Measurements from ENCODE around the gene LDLRAD2. TPM values are rescaled to one million over a fixed set of nuclear protein-coding genes. Genes with fewer than 3 reads are reported as not detected.
"Not testable (repeated sequence)": the region's sequence is repeated elsewhere in the genome, so short reads cannot be mapped to it uniquely, and the experiment has no call there.

LDLRAD2 gene
- total RNA-seq, 1 experiment from 2014 or later, result not detected

DNA sequence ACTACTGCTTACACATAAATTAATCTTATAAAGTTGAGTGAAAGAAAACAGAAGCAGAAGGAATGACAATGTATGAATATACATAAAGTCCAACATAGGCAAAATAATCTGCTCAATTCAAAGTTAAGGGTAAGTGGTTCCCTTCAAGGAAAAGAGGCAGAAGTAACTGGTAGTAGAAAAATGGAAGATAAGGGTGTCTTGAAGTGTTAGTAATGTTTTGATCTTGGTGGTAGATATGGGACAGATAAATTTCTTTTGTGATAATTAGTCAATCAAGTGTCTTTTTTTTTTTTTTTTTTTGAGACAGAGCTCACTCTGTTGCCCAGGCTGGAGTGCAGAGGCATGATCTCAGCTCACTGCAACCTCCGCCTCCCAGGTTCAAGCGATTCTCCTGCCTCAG, 41.9 kb upstream of the LDLRAD2 start:
- intact Hi-C loops (cut with micrococcal nuclease), result no loop called here
- DNase-seq (no peak), ATAC-seq (no peak)
- Histone ChIP-seq H4K20me1 (ENCODE audit: low read length) (peaks cover 2% of the 10 kb centered on the region; the same call in 1 of the 2 replicates), H3K79me2 (ENCODE audit: low read length) (peaks cover 98% of the 10 kb centered on the region), H2AFZ (ENCODE audit: low read length) (no peak overlapping the region), H3K27ac (ENCODE audit: low read length) (no peak overlapping the region), H3K36me3 (ENCODE audit: low read depth, low read length) (no peaks in the 10 kb centered on the region), H3K27me3 (ENCODE audit: low read length) (no peaks in the 10 kb centered on the region), H3K9me3 (ENCODE audit: low read length) (no peaks in the 10 kb centered on the region), H3K4me2 (ENCODE audit: low read length) (no peak overlapping the region), H3K4me1 (ENCODE audit: insufficient read depth, low read length) (peaks cover 10% of the 10 kb centered on the region), H3K9me2 (replicated peaks; ENCODE audit: low read length) (no peaks in the 10 kb centered on the region), H3K4me3 (ENCODE audit: low read length) (no peak overlapping the region), H3F3A (ENCODE audit: low read length, unreplicated experiment) (no peaks in the 10 kb centered on the region), H3K9ac (ENCODE audit: low read length) (no peak overlapping the region)
- TF ChIP-seq EZH2phosphoT487 (IDR thresholded peaks at IDR 0.05; ENCODE audit: borderline replicate concordance, low read length) (no peak), EZH2 (IDR thresholded peaks at IDR 0.05; ENCODE audit: low read length, unreplicated experiment) (no peak)
- TF ChIP-seq, protein P1, sequence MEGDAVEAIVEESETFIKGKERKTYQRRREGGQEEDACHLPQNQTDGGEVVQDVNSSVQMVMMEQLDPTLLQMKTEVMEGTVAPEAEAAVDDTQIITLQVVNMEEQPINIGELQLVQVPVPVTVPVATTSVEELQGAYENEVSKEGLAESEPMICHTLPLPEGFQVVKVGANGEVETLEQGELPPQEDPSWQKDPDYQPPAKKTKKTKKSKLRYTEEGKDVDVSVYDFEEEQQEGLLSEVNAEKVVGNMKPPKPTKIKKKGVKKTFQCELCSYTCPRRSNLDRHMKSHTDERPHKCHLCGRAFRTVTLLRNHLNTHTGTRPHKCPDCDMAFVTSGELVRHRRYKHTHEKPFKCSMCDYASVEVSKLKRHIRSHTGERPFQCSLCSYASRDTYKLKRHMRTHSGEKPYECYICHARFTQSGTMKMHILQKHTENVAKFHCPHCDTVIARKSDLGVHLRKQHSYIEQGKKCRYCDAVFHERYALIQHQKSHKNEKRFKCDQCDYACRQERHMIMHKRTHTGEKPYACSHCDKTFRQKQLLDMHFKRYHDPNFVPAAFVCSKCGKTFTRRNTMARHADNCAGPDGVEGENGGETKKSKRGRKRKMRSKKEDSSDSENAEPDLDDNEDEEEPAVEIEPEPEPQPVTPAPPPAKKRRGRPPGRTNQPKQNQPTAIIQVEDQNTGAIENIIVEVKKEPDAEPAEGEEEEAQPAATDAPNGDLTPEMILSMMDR (conservative IDR thresholded peaks at IDR 0.05; ENCODE audit: low read depth, low read length), result no peak
- CTCF ChIA-PET, result no interaction called here
- POLR2A ChIA-PET (ENCODE audit: unreplicated experiment), result interaction anchor here (0.6 kb wide), 1 partner anchor 12 kb away, joined by 9 read pairs; no protein-coding TSS in a partner anchor
- BruUV-seq (replicated peaks), result no TSS peak

DNA sequence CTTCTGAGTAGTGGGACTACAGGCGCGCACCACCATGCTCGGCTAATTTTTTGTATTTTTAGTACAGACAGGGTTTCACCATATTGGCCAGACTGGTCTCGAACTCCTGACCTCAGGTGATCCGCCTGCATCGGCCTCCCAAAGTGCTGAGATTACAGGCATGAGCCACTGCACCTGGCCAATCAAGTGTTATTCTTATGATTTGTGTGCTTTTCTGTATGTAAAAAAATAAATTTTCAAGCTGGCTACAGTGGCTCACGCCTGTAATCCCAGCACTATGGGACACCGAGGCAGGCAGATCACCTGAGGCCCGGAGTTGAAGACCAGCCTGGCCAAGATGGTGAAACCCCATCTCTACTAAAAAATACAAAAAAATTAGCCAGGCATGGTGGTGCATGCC, 41.5 kb upstream of the LDLRAD2 start:
- intact Hi-C loops (cut with micrococcal nuclease); H3K4me2 ChIP-seq (ENCODE audit: low read length); H4K20me1 ChIP-seq (ENCODE audit: low read length); H3K27ac ChIP-seq (ENCODE audit: low read length); H3K4me1 ChIP-seq (ENCODE audit: insufficient read depth, low read length); H3K9ac ChIP-seq (ENCODE audit: low read length); H3K9me3 ChIP-seq (ENCODE audit: low read length); H3K9me2 ChIP-seq (replicated peaks; ENCODE audit: low read length); H3K27me3 ChIP-seq (ENCODE audit: low read length); BruUV-seq (replicated peaks); H2AFZ ChIP-seq (ENCODE audit: low read length); DNase-seq; ATAC-seq; H3F3A ChIP-seq (ENCODE audit: low read length, unreplicated experiment); CTCF ChIA-PET; H3K36me3 ChIP-seq (ENCODE audit: low read depth, low read length); H3K4me3 ChIP-seq (ENCODE audit: low read length): not testable (repeated sequence)
- POLR2A ChIA-PET (ENCODE audit: unreplicated experiment), result interaction anchor here (0.6 kb wide), 1 partner anchor 11 kb away, joined by 9 read pairs; no protein-coding TSS in a partner anchor
- H3K79me2 ChIP-seq (ENCODE audit: low read length), result peaks cover 99% of the 10 kb centered on the region

DNA sequence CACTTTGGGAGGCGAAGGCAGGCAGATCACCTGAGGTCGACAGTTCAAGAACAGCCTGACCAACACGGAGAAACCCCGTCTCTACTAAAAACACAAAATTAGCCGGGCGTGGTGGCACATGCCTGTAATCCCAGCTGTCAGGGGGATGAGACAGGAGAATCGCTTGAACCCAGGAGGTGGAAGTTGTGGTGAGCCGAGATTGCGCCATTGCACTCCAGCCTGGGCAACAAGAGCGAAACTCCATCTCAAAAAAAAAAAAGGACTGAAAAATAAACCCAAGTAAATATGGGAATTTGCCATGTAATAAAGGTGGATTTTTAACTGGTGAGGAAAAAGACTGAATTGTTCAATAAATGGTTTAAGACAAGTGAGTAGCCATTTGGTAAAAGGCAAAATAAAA, 40.4 kb upstream of the LDLRAD2 start:
- BruUV-seq (replicated peaks); ATAC-seq: not testable (repeated sequence)
- H3K79me2 ChIP-seq (ENCODE audit: low read length), result peaks cover 99% of the 10 kb centered on the region

DNA sequence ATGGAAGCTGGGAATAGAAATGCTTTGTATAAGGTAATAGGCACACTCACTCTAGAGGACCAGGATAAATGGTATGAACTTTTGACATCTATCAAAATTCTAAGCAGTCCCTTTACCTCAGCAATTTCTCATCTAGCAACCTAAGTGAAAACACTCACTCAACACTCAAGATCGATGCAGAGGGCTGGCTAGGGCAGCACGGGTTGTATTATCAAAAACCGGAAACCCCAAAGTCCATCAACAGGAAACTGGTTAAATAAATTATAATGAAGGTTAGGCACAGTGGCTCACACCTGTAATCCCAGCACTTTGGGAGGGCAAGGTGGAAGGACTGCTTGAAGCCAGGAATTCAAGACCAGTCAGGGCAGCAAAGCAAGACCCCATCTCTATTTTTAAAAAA, 38.5 kb upstream of the LDLRAD2 start:
- TF ChIP-seq EZH2 (IDR thresholded peaks at IDR 0.05; ENCODE audit: low read length, unreplicated experiment) (no peak), EZH2phosphoT487 (IDR thresholded peaks at IDR 0.05; ENCODE audit: borderline replicate concordance, low read length) (no peak)
- TF ChIP-seq, protein P1 (conservative IDR thresholded peaks at IDR 0.05; ENCODE audit: low read depth, low read length), result no peak
- no peak for DNase-seq
- no TSS peak for BruUV-seq (replicated peaks)

More for the DNA sequence above, 40.4 kb upstream of the LDLRAD2 start:
- H3F3A ChIP-seq (ENCODE audit: low read length, unreplicated experiment); CTCF ChIA-PET; H3K9me3 ChIP-seq (ENCODE audit: low read length); H2AFZ ChIP-seq (ENCODE audit: low read length); intact Hi-C loops (cut with micrococcal nuclease); H3K9me2 ChIP-seq (replicated peaks; ENCODE audit: low read length); H3K36me3 ChIP-seq (ENCODE audit: low read depth, low read length); POLR2A ChIA-PET (ENCODE audit: unreplicated experiment); DNase-seq; H3K4me2 ChIP-seq (ENCODE audit: low read length); H3K4me1 ChIP-seq (ENCODE audit: insufficient read depth, low read length); H3K9ac ChIP-seq (ENCODE audit: low read length); H3K27ac ChIP-seq (ENCODE audit: low read length); H3K27me3 ChIP-seq (ENCODE audit: low read length); H3K4me3 ChIP-seq (ENCODE audit: low read length): not testable (repeated sequence)
- H4K20me1 ChIP-seq (ENCODE audit: low read length), result peaks cover 17% of the 10 kb centered on the region

More for the DNA sequence above, 38.5 kb upstream of the LDLRAD2 start:
- H3K9me3 ChIP-seq (ENCODE audit: low read length), result no peaks in the 10 kb centered on the region
- ChIA-PET CTCF (no interaction called here), POLR2A (ENCODE audit: unreplicated experiment) (interaction anchor here (0.6 kb wide), 1 partner anchor 101 kb away, joined by 3 read pairs; no protein-coding TSS in a partner anchor)
- no peak overlapping the region for H2AFZ ChIP-seq (ENCODE audit: low read length)
- no peaks in the 10 kb centered on the region for H3F3A ChIP-seq (ENCODE audit: low read length, unreplicated experiment)
- no peak overlapping the region for H3K4me2 ChIP-seq (ENCODE audit: low read length)
- no peaks in the 10 kb centered on the region for H3K27me3 ChIP-seq (ENCODE audit: low read length)
- no peak overlapping the region for H3K4me3 ChIP-seq (ENCODE audit: low read length)
- no peak for ATAC-seq
- no peaks in the 10 kb centered on the region for H3K36me3 ChIP-seq (ENCODE audit: low read depth, low read length)
- H4K20me1 ChIP-seq (ENCODE audit: low read length), result peaks cover 29% of the 10 kb centered on the region
- H3K4me1 ChIP-seq (ENCODE audit: insufficient read depth, low read length), result peaks cover 21% of the 10 kb centered on the region; the same call in 1 of the 2 replicates
- H3K9ac ChIP-seq (ENCODE audit: low read length), result no peak overlapping the region
- peaks cover 99% of the 10 kb centered on the region for H3K79me2 ChIP-seq (ENCODE audit: low read length)
- H3K27ac ChIP-seq (ENCODE audit: low read length), result no peak overlapping the region
- intact Hi-C loops (cut with micrococcal nuclease), result no loop called here
- H3K9me2 ChIP-seq (replicated peaks; ENCODE audit: low read length), result no peaks in the 10 kb centered on the region

All from PC-3 (cell line).